Endothelial cell (in vitro differentiated cells): Measurements from ENCODE around the gene EEF1AKMT4. TPM values are rescaled to one million over a fixed set of nuclear protein-coding genes. Genes with fewer than 3 reads are reported as not detected.

Experiments used
- DNase-seq: peaks from one replicate; pipeline ENCODE4 v3.0.0; 2021; ENCODE audit warnings: low spot score
- H3K27ac Mint-ChIP-seq: one replicate; pipeline ENCODE4 v1.8.0; 2021; ENCODE audit warnings: mixed read lengths, inconsistent platforms; ENCODE audit not compliant: unreplicated experiment
- H3K27me3 Mint-ChIP-seq: one replicate; pipeline ENCODE4 v1.8.0; 2021; ENCODE audit warnings: mild to moderate bottlenecking, moderate library complexity, mixed read lengths, inconsistent platforms; ENCODE audit not compliant: unreplicated experiment
- H3K36me3 Mint-ChIP-seq: one replicate; pipeline ENCODE4 v1.8.0; 2021; ENCODE audit warnings: mild to moderate bottlenecking, low read depth, mixed read lengths, inconsistent platforms; ENCODE audit not compliant: unreplicated experiment
- H3K4me1 Mint-ChIP-seq: one replicate; pipeline ENCODE4 v1.8.0; 2021; ENCODE audit warnings: mild to moderate bottlenecking, mixed read lengths, inconsistent platforms; ENCODE audit not compliant: unreplicated experiment
- H3K4me3 Mint-ChIP-seq: one replicate; pipeline ENCODE4 v1.8.0; 2021; ENCODE audit warnings: mild to moderate bottlenecking, mixed read lengths, inconsistent platforms; ENCODE audit not compliant: unreplicated experiment
- H3K9me3 Mint-ChIP-seq: one replicate; pipeline ENCODE4 v1.8.0; 2021; ENCODE audit warnings: mixed read lengths, inconsistent platforms; ENCODE audit not compliant: unreplicated experiment
- total RNA-seq: library from RNA; stranded (reverse); fragmentation: NEBNext Ultra II Directional; extraction: Animal tissue kit (Norgen Biotek cat#: 25700); gene quantifications from one replicate; pipeline ENCODE4 v1.2.1, GENCODE V29; 2021; ENCODE audit not compliant: unreplicated experiment
- TF ChIP-seq, protein P1 (sequence below): fragments of 200-600 bp; sonication (generic); IDR thresholded peaks from one replicate; pipeline ENCODE4 v1.5.0; 2021; ENCODE audit warnings: antibody characterized with exemption; ENCODE audit not compliant: unreplicated experiment

Gene EEF1AKMT4
- total RNA-seq, 1 donor from 2014 or later, result 5.7 TPM

- Mint-ChIP-seq H3K4me3 (no peak overlapping the region), H3K9me3 (no peaks in the 10 kb centered on the region), H3K27ac (no peak overlapping the region), H3K36me3 (peaks cover 31% of the 10 kb centered on the region), H3K4me1 (peaks cover 5% of the 10 kb centered on the region), H3K27me3 (peaks cover 11% of the 10 kb centered on the region)
- TF ChIP-seq, protein P1, sequence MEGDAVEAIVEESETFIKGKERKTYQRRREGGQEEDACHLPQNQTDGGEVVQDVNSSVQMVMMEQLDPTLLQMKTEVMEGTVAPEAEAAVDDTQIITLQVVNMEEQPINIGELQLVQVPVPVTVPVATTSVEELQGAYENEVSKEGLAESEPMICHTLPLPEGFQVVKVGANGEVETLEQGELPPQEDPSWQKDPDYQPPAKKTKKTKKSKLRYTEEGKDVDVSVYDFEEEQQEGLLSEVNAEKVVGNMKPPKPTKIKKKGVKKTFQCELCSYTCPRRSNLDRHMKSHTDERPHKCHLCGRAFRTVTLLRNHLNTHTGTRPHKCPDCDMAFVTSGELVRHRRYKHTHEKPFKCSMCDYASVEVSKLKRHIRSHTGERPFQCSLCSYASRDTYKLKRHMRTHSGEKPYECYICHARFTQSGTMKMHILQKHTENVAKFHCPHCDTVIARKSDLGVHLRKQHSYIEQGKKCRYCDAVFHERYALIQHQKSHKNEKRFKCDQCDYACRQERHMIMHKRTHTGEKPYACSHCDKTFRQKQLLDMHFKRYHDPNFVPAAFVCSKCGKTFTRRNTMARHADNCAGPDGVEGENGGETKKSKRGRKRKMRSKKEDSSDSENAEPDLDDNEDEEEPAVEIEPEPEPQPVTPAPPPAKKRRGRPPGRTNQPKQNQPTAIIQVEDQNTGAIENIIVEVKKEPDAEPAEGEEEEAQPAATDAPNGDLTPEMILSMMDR, result no peak
- peak; percentile 67 for DNase-seq
Observed at GRCh38 chr3:184241447-184242296, 7.8 kb upstream of the EEF1AKMT4 start.

DNA sequence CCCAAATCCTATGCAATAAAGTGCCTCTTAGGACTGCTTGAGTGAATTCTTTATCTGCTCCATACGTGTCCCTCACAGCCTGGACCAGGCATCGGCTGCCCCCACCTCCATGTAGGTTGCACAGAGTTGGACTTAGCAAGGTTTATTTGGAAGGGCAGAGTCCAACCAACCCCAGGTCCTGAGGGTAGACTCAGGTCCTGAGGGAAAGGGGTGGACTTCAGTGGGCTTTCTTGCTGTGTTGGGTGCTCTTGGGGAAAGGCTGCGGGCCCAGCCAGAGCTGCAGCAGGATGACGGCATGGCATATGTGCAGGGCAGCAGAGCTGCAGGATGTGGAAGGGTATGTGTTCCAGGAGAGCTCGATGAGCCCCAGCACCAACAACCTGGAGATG lies 7.2 kb upstream of the EEF1AKMT4 start:
- Mint-ChIP-seq H3K4me1 (peaks cover 5% of the 10 kb centered on the region), H3K9me3 (no peaks in the 10 kb centered on the region), H3K36me3 (peaks cover 31% of the 10 kb centered on the region), H3K27ac (no peak overlapping the region), H3K4me3 (no peak overlapping the region), H3K27me3 (peaks cover 11% of the 10 kb centered on the region)
- no peak for DNase-seq
- TF ChIP-seq, protein P1, result no peak

GRCh38 chr3:184248454-184249411 lies 739 bp upstream of the EEF1AKMT4 start, which contains the start of gene ALG3:
ALG3 (minus strand) TSS chr3:184248962; CDS start chr3:184248940, 22 bp downstream.
- H3K4me1 Mint-ChIP-seq, result peaks cover 5% of the 10 kb centered on the region
- peak within 1 kb of the TSS; percentile 96 for H3K27ac Mint-ChIP-seq
- DNase-seq, result peak; percentile 91
- TF ChIP-seq, protein P1, result no peak
- H3K4me3 Mint-ChIP-seq, result peak within 1 kb of the TSS; percentile 96
- H3K36me3 Mint-ChIP-seq, result peaks cover 16% of the 10 kb centered on the region
- no peaks in the 10 kb centered on the region for H3K9me3 Mint-ChIP-seq
- H3K27me3 Mint-ChIP-seq, result peaks cover 13% of the 10 kb centered on the region

DNA sequence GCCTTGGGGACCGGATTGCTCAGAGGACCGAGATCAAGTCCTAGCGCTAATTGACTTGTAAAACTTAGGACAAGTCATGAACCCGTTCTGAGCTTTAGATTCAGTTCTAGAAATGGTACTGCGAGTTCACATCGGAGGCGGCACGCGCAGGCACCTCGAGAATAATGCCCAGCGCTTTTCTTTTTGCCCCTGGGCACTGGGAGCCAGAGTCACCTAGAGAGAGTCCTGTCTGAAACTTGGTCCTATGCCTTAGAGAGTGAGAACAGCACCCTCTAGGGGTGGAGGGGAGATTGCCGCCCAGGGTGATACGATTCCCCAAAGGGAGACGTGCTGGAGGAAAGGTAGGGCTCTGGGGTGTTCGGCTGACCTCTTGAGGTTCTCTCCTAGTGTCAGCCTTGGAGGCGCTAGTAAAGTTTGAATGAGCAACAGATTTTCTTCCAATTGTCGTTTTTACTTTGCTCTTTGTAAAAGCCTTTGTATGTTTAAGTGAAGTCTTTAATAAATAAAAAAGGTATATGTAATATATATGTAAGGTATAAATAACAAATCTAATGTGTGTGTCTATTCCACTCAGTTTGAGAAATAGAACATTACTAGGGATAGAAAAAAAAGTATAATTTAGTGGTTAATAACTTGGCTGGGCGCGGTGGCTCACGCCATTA lies 826 bp downstream of the EEF1AKMT4 start:
- peak overlapping the region; percentile 96 for H3K4me3 Mint-ChIP-seq
- no peak overlapping the region for H3K27ac Mint-ChIP-seq
- peaks cover 5% of the 10 kb centered on the region for H3K4me1 Mint-ChIP-seq
- peaks cover 11% of the 10 kb centered on the region for H3K27me3 Mint-ChIP-seq
- peaks cover 7% of the 10 kb centered on the region for H3K36me3 Mint-ChIP-seq
- peak; percentile 92 for DNase-seq
- TF ChIP-seq, protein P1, result peak; percentile 88
- no peaks in the 10 kb centered on the region for H3K9me3 Mint-ChIP-seq
